Stimulated activated CD8-positive, alpha-beta memory T cell treated with anti-CD3 and anti-CD28 coated beads, Interleukin-4, amount 100 ng/mL, for 1 hour (primary cell): Measurements from ENCODE around the gene CCDC146.
"Not testable (repeated sequence)": the region's sequence is repeated elsewhere in the genome, so short reads cannot be mapped to it uniquely, and the experiment has no call there.

Experiments used
- DNase-seq, 2 donors: peaks; one replicate each; pipeline ENCODE4 v3.0.0-alpha.2; 2020; ENCODE audit warnings: low read depth in 2 of 2, low spot score in 1 of 2

The CCDC146 gene

DNA sequence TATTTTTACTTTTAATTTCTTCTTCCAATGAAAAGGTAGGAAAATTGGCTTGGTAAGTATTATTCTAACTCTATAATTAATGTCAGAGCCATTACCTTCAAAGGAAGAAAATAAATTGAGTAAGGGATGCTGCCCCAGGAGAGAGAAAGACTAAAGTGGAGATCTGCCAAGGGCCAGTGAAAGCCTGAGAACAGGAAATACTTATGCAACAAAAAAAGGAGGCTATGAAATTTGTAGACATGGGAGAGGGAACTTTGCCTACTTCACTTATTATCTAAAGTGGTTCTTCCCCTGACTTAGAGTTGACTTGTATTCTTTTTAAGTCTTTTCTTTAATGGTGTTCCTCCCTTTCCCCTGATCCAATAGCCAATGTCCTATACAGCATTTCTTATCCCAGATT, 29.8 kb downstream of the CCDC146 start:
- DNase-seq: not testable (repeated sequence)

DNA sequence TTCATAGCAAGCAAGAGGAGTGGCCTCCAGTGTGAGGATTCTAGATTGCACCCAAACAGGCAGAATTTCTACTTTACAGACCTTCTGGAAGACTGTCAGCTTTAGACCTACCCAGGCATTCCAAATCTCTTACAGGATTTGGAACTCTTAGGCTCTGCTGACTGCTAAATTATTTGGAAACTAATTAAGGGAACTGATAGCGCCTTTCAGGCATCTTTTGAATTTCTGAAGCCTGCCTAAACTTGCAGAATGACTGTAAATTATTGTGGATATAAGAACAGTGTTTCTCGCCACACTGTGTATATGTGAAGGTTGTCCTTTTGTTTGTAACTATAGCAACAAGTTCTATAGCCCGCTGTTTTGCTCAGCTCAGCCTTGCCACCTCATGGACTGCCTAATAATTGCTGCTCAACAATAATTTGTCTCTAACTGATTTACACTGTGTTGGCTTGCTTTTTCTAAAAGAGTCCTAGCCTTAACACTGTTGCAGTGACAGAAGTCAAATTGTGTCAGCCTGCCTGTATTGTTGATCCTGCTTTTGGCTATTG, 32.6 kb downstream of the CCDC146 start:
- DNase-seq: not testable (repeated sequence)

GRCh38 chr7:77155601-77156377, 33.4 kb downstream of the CCDC146 start:
- DNase-seq: not testable (repeated sequence)

DNA sequence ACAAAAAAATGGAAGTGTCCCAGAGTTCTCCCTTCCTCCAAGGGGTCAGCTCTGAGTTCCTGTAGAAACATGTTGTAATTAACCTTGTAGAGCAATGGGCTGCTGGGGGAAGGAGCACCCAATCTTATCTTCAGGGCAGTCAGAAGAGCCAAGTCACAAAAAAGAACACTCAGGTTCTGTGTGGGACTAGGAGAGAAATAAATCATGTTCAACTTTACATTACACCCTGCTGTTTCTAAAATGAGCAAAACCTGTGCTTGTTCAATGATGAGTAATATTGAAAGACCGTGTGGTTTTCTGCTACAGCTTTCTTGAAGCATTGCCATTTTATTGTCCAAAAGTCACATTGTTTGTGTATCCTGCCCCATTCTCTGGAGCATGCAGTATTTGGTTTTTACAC, 34.6 kb downstream of the CCDC146 start:
- DNase-seq: not testable (repeated sequence)

DNA sequence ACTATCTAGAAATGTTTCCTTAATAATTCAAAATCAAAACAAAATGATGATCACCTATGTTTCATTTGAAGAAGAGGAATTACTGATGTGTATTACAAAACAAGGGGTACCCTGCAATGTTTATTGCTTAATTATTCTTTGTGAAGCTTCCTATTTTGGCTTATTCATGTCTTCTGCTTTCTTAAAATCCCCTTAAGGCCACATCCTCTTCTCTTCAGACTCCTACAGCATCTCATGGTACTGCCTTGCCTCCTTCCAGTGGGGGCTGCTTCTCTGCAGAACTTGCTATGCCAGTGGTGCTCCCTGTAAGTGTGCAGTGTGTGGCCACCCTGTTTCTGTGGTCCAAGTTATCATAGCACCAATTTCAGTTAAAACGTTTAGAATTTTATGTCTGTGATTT, 35.0 kb downstream of the CCDC146 start:
- DNase-seq: no peak

- not testable (repeated sequence) for DNase-seq
Observed at GRCh38 chr7:77171073-77171472, 48.7 kb downstream of the CCDC146 start.

DNA sequence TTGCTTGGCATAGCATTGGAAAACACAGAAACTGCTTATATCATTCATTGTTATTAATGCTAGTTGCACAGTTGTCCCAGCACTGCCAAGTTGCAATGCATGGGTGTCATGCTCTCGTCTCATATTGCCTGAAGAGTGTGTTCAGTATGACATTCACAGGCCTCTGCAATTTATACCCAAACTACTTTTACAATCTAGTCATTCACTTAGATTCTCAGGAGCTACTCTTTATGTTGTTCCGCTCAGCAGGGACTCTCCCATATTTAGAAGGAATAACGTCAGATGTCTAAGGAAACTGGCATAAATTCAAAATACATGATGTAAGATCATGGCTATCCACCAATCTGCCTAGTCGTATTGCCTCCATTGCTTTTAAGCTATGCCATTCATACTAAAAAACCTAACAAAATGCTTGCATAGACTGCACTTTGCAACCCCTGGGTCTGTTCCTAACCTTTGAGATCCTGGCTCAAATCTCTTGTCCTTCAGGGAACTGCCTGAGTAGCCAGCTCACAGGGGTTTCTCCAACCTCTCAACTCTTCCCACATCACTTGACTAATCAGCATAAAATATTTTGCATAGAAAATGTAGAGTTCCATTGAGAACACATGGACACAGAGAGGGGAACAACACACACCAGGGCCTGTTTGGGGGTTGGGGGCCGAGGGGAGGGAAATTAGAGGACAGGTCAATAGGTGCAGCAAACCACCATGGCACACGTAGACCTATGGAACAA, 50.2 kb downstream of the CCDC146 start:
- not testable (repeated sequence) for DNase-seq

GRCh38 chr7:77174418-77174817, 52.0 kb downstream of the CCDC146 start:
- not testable (repeated sequence) for DNase-seq

DNA sequence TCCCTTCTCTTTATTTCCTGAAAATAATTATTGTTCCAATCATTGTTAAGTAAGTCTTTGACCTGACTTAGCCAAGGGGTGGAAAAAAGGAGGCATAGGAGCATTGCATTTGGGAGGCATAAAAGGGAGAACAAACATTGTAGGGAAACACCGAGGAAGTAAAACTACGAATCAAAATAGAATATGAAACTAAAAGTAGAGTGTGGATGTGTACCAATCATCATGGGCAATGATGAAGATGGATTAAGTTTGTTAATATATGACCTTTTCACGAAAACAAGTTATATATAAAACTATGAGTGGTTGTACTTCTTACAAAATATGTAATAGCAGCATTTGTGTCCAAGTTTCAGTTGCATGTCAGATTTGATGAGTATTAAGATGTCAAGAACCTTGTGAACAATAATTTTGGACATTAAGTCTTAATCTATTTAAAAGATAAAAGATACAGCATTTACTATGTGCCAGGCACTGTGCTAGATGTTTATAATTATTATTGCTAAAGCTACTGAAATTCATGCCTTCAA, 52.9 kb downstream of the CCDC146 start:
- not testable (repeated sequence) for DNase-seq

DNA sequence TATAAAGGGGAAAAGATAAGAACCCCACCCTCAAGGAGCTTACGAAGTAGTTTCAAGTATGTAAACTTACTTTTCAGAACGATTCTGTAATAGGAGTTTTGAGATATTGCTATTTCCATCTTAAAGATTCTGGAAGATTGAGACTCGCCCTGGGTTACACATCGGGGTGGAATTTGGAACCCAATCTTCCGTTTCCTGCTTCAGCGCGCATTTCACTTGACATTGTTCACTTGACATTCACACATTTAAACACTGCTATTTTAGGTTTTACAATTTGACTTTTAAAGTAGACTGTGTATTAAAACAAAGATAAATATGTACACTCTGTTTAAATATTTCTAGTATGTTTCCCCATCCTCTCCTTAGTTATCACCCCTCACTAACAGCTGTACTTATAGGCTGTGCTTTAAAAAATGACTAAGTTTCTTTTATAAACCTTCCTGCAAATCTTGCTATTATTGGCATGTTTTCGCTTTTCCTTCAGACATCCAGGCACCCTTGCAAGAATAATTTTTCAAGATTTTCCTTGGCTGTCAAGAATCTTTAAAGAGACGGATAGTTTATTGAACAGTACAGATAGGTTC, 55.0 kb downstream of the CCDC146 start:
- DNase-seq: not testable (repeated sequence)

DNA sequence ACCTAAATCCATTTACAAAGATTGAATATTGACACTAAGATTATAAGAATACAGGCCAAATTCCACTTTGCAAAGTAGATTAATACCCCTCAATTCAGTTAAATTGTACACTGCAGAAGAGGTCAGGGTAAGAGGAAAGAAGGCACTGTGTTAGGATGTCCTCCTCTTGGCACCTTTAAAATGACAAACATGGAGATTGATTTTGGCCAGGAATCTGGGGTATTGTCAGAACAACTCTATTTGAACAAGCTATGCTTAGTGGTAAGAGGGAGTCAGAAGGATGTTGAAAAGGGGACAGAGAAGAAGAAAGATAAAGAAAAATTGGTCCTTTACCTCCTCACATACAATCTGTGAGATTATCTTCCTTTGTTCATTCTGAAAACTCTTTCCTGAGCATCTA, 55.6 kb downstream of the CCDC146 start:
- not testable (repeated sequence) for DNase-seq

DNA sequence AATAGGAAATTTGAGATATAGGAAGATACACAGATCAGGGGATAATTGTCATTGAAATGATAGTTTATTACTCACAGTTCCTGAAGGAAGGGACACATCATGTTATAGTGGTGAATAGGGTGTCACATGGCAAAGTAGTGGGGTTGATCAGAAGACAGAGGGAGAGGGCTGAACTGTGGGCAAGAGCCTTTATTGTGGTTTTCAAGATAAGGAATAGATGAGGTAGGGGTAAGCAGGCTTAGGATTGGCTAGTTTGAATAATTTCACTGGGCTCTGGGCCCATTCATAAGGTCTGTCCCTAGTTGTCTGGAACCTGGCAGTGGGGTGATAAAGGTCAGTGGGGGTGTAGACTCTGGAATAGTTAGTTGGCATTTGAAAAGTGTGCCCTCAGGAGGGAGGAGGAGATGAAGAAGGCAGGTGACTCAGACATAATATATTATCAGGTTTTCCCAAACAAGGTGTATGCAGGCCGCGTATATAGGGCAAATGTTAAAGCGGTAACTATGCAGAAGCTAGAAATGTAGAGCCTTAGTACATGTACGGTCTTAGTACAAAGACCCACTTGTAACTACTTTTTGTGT, 58.7 kb downstream of the CCDC146 start:
- DNase-seq: no peak

GRCh38 chr7:77181734-77182133, 59.3 kb downstream of the CCDC146 start:
- no peak for DNase-seq

DNA sequence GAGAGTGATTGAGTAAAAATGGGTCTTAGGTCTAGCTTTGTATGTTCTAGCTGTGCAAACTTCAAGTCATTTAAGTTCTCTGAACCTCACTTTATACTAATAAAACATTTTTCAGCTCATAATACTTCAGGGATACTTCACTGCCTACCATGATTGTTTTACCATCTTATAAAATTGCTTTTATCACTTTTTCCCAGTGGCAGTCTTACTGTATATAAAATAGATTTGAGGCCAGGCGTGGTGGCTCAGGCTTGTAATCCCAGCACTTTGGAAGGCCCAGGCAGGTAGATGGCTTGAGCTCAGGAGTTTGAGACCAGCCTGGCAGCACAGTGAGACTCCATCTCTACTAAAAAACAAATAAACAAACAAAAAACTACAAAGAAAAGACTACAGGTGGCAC, 59.8 kb downstream of the CCDC146 start:
- DNase-seq: no peak

GRCh38 chr7:77184463-77184862, 62.0 kb downstream of the CCDC146 start:
- no peak for DNase-seq

DNA sequence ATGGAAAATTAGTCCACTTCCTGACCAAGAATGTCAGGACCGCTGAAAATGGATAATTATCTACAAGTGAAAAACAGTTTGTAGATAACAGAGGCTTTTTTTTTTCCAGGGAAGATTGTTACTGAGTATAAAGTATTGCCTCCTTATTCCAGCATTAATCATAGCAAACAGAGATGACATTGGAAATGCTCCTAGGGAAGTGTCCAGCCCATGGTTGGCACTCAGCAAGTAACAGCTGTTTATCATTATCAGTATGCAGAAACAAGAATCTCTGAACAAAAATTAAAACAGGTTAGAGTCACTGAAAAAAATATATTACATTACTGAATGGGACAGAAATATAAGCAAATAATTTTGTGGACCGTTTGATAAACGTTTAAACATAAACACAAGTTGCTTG, 62.6 kb downstream of the CCDC146 start:
- DNase-seq: no peak

DNA sequence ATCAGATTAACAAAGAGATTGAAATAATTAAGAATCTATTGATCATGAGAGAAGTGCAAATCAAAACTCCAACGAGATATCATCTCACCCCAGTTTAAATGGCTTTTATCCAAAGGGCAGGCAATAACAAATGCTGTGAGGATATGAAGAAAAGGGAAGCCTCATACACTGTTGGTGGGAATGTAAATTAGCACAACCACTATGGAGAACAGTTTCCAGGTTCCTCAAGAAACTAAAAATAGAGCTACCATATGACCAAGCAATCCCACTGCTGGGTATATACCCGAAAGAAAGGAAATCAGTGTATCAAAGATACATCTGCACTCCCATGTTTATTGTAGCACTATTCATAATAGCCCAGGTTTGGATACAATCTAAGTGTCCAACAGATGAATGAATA, 63.5 kb downstream of the CCDC146 start:
- no peak for DNase-seq

DNA sequence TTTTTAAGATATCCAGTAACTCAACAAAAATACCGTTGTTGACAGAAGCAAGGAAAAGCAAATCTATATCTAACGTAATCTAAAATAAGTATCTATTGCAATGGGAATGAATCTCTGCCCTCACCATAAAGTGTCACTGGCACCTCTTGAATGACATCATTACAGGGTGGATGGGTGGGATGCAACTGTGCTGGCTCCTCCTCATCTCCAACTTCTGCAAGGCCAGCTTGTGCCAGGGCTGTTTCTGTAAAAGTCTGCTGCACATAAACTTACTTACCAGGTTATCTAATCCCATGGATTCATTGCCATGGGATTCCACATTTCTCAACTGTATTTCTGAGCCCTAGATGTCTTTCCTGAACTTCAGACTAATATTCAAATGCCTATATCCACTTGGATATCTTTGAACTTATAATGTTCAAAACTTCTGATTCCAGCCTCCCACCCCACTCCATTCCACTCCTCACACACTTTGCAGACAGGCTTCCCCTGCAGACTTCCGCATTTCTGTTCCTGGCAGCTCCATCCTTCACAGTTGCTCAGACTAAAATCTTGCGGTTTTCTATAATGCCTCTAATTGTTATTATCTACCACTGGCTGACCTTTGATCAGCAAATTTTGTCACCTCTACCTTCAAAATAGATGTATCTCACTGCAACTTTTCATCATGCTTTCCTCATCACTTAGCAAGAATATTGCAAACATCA, 66.5 kb downstream of the CCDC146 start:
- no peak for DNase-seq

DNA sequence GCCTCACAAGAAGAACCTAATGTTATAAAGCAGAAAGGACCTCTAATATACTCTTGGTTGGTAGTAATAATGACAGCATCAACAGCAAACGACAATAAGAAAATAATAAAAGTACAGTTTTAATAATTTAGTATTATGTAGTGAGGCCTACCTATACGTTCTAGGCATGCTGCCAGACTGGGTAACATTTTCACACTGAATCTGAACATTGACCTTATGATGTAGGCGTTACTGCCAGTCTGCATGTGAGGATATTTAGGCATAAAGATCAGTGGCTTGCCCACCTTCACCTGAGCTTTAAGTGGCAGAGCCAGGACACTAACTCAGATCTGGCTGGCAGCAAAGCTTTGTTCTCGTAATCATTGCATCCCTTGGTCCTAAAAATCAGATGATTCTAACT, 74.7 kb downstream of the CCDC146 start:
- no peak for DNase-seq
